Measurements from ENCODE around the gene PDE9A. TPM values are rescaled to one million over a fixed set of nuclear protein-coding genes. Genes with fewer than 3 reads are reported as not detected.

PDE9A gene
- total and polyA plus RNA-seq, 2 experiments from 2014 or later, result 6.8 to 14.2 TPM

- no peaks in the 10 kb centered on the region for H3K36me3 ChIP-seq
- H3K4me3 ChIP-seq, result no peak overlapping the region
- H3K9me3 ChIP-seq (ENCODE audit: low read depth), result no peaks in the 10 kb centered on the region
- TF ChIP-seq, protein P1, sequence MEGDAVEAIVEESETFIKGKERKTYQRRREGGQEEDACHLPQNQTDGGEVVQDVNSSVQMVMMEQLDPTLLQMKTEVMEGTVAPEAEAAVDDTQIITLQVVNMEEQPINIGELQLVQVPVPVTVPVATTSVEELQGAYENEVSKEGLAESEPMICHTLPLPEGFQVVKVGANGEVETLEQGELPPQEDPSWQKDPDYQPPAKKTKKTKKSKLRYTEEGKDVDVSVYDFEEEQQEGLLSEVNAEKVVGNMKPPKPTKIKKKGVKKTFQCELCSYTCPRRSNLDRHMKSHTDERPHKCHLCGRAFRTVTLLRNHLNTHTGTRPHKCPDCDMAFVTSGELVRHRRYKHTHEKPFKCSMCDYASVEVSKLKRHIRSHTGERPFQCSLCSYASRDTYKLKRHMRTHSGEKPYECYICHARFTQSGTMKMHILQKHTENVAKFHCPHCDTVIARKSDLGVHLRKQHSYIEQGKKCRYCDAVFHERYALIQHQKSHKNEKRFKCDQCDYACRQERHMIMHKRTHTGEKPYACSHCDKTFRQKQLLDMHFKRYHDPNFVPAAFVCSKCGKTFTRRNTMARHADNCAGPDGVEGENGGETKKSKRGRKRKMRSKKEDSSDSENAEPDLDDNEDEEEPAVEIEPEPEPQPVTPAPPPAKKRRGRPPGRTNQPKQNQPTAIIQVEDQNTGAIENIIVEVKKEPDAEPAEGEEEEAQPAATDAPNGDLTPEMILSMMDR (IDR thresholded peaks at IDR 0.05; ENCODE audit: low read depth, low read length), result no peak
- H3K27ac ChIP-seq, result no peak overlapping the region
- no peaks in the 10 kb centered on the region for H3K27me3 ChIP-seq
- DNase-seq (ENCODE audit: low read depth in 1 of 2, low spot score in 1 of 2), result no peak
- H3K4me1 ChIP-seq (ENCODE audit: low read depth), result peaks cover 7% of the 10 kb centered on the region
These were observed 167.4 kb downstream of the PDE9A start for GRCh38 chr21:42820616-42821465.

Other genes with a start within 250 kb of the PDE9A start
- gene UBASH3A, start 249.7 kb upstream of the PDE9A start, total RNA-seq, result not detected in 2 replicates
- gene UBASH3A, start 249.7 kb upstream of the PDE9A start, polyA plus RNA-seq, result not detected in 2 replicates
- 0.06 TPM in 1 of 2 replicates, not detected in the other for gene RSPH1, start 157.4 kb upstream of the PDE9A start, total RNA-seq
- gene RSPH1, start 157.4 kb upstream of the PDE9A start, polyA plus RNA-seq, result 0.43 and 1.6 TPM in 2 replicates
- gene SLC37A1, start 139.8 kb upstream of the PDE9A start, total RNA-seq, result 5.3 and 8.4 TPM in 2 replicates
- 3.5 and 6.0 TPM in 2 replicates for gene SLC37A1, start 139.8 kb upstream of the PDE9A start, polyA plus RNA-seq
- gene WDR4, start 225.9 kb downstream of the PDE9A start, total RNA-seq, result 8.1 and 8.8 TPM in 2 replicates
- 5.5 and 9.3 TPM in 2 replicates for gene WDR4, start 225.9 kb downstream of the PDE9A start, polyA plus RNA-seq
- 28.9 and 50.5 TPM in 2 replicates for gene NDUFV3, start 239.7 kb downstream of the PDE9A start, total RNA-seq
- gene NDUFV3, start 239.7 kb downstream of the PDE9A start, polyA plus RNA-seq, result 47.5 and 55.1 TPM in 2 replicates